COLO668 (cell line): Measurements from ENCODE around the gene UNK.
"Not testable (repeated sequence)": the region's sequence is repeated elsewhere in the genome, so short reads cannot be mapped to it uniquely, and the experiment has no call there.

Experiments used
- DNase-seq: peaks from one replicate; lab custom pipeline; 2025; ENCODE audit not compliant: unreplicated experiment; lab: John Stamatoyannopoulos, UW

The UNK gene

GRCh38 chr17:75870228-75870627 lies 85.6 kb downstream of the UNK start:
- DNase-seq = not testable (repeated sequence)

GRCh38 chr17:75872434-75873351 lies 88.1 kb downstream of the UNK start:
- DNase-seq = peak; percentile 71

GRCh38 chr17:75873587-75874322 lies 89.1 kb downstream of the UNK start:
- no peak for DNase-seq

GRCh38 chr17:75874323-75875181 lies 89.9 kb downstream of the UNK start:
- DNase-seq = no peak
